BLaER1 treated with 17β-estradiol and CSF1 and Interleukin-3, amounts not matched to agents 10 nM and 100 nM (cell line): Measurements from ENCODE around the gene CXCL8.
A peak's percentile ranks its signal among the peaks of the same experiment; 100 is the strongest.

Experiments
- H3K27ac ChIP-seq, 11 experiments: shearing (Covaris generic); formaldehyde crosslinking; 2 replicates each; pipeline ENCODE4 v1.8.1; 2022
- H3K27me3 ChIP-seq, 11 experiments: shearing (Covaris generic); formaldehyde crosslinking; 2 replicates each; pipeline ENCODE4 v1.8.1; 2022
- H3K36me3 ChIP-seq, 11 experiments: shearing (Covaris generic); formaldehyde crosslinking; 2 replicates each; pipeline ENCODE4 v1.8.1; 2022
- H3K4me1 ChIP-seq, 10 experiments: shearing (Covaris generic); formaldehyde crosslinking; 2 replicates each; pipeline ENCODE4 v1.8.1; 2022
- H3K4me2 ChIP-seq, 11 experiments: shearing (Covaris generic); formaldehyde crosslinking; 2 replicates each; pipeline ENCODE4 v1.8.1; 2022
- H3K4me3 ChIP-seq, 10 experiments: shearing (Covaris generic); formaldehyde crosslinking; 2 replicates each; pipeline ENCODE4 v1.8.1; 2022
- H3K9ac ChIP-seq, 11 experiments: shearing (Covaris generic); formaldehyde crosslinking; 2 replicates each; pipeline ENCODE4 v1.8.1; 2022
- H3K9me3 ChIP-seq, 11 experiments: shearing (Covaris generic); formaldehyde crosslinking; replicated peaks in 1 of 11; 2 replicates each; pipeline ENCODE4 v1.8.1; 2022
- H4K20me1 ChIP-seq, 11 experiments: shearing (Covaris generic); formaldehyde crosslinking; 2 replicates each; pipeline ENCODE4 v1.8.1; 2022
- Cebpa-rat ChIP-seq, 11 experiments: shearing (Covaris generic); IDR thresholded peaks; 2 replicates each; pipeline ENCODE4 v1.8.1; 2022

The CXCL8 gene

GRCh38 chr4:73723023-73723422 is 17.3 kb upstream of the CXCL8 start:
- TF ChIP-seq Cebpa-rat (IDR thresholded peaks at IDR 0.05): no peak
- H3K9ac ChIP-seq: no peak overlapping the region
- peak overlapping the region in 1 of 11 experiments; percentile 89; a peak in 1 of 22 replicates for H3K27ac ChIP-seq
- peak overlapping the region in 3 of 11 experiments; percentile 24 to 86 (median 51); a peak in 4 of 22 replicates for H3K4me2 ChIP-seq
- peaks cover 0 to 15% (median 0%) of the 10 kb centered on the region in 11 experiments; a peak in 3 of 22 replicates for H3K9me3 ChIP-seq
- no peaks in the 10 kb centered on the region for H3K36me3 ChIP-seq
- no peaks in the 10 kb centered on the region for H4K20me1 ChIP-seq
- no peaks in the 10 kb centered on the region for H3K27me3 ChIP-seq
- H3K4me3 ChIP-seq: no peak overlapping the region
- peaks cover 0 to 96% (median 14%) of the 10 kb centered on the region in 10 experiments; a peak in 12 of 20 replicates for H3K4me1 ChIP-seq

DNA sequence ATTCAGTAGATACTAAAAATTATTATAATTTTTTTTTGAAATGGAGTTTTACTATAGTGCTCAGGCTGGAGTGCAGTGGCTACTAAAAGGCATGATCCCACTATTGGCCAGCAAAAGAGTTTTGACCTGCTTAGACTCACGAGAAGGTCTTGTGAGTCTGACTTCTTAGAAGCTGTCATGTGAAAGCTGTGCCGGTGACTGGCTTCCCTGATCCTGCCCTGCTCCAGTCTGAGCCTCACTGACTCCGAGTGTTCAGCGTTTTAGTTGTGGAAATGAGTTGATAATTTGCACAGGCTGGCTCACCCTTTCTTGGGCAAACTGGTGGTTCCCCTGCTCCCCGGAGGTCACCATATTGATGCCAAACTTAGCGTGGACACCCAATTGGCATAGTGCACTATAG is 16.4 kb upstream of the CXCL8 start:
- Histone ChIP-seq H3K27ac (peak overlapping the region in 2 of 11 experiments; percentile 15 to 89; a peak in 2 of 22 replicates), H3K36me3 (no peaks in the 10 kb centered on the region), H3K9ac (no peak overlapping the region), H3K27me3 (no peaks in the 10 kb centered on the region), H3K4me2 (peak overlapping the region in 3 of 11 experiments; percentile 16 to 56 (median 46); a peak in 3 of 22 replicates), H3K4me1 (peaks cover 0 to 96% (median 6%) of the 10 kb centered on the region in 10 experiments; a peak in 12 of 20 replicates), H3K4me3 (no peak overlapping the region), H4K20me1 (no peaks in the 10 kb centered on the region), H3K9me3 (peaks cover 0 to 15% (median 0%) of the 10 kb centered on the region in 11 experiments; a peak in 3 of 22 replicates)
- no peak for TF ChIP-seq Cebpa-rat (IDR thresholded peaks at IDR 0.05)

DNA sequence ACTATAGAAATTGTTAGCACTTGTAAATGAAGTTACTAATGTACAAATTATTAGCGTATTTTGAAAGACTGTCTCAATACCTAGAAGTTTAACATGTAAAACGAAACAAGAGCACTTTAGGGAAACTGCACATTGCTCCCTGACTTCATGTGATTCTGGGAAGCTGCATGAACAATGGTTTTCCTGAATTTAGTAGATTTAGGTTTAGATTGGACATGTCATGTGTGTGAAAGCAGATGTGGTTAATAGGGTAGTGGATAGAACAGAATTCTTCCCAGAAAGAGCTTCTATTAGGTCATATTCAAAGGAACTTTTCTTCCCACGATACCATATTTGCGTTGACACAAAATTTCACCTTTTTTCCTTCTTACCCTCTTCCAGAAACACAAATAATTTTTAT is 14.9 kb upstream of the CXCL8 start:
- Histone ChIP-seq H3K4me1 (peaks cover 0 to 96% (median 4%) of the 10 kb centered on the region in 10 experiments; a peak in 12 of 20 replicates), H3K4me3 (no peak overlapping the region), H3K9ac (peak overlapping the region in 1 of 11 experiments; percentile 11; a peak in 1 of 22 replicates), H3K27ac (peak overlapping the region in 4 of 11 experiments; percentile 59 to 95 (median 87); a peak in 6 of 22 replicates), H3K36me3 (no peaks in the 10 kb centered on the region), H4K20me1 (no peaks in the 10 kb centered on the region), H3K27me3 (no peaks in the 10 kb centered on the region), H3K9me3 (peaks cover 0 to 15% (median 0%) of the 10 kb centered on the region in 11 experiments; a peak in 3 of 22 replicates), H3K4me2 (peak overlapping the region in 3 of 11 experiments; percentile 54 to 66 (median 56); a peak in 5 of 22 replicates)
- no peak for TF ChIP-seq Cebpa-rat (IDR thresholded peaks at IDR 0.05)

- Histone ChIP-seq H3K4me2 (peak overlapping the region in 4 of 11 experiments; percentile 28 to 66 (median 55); a peak in 7 of 22 replicates), H3K9me3 (peaks cover 0 to 12% (median 0%) of the 10 kb centered on the region in 11 experiments; a peak in 4 of 22 replicates), H3K9ac (peak overlapping the region in 2 of 11 experiments; percentile 11 to 44; a peak in 2 of 22 replicates)
These were observed 14.4 kb upstream of the CXCL8 start for GRCh38 chr4:73725985-73726384.

DNA sequence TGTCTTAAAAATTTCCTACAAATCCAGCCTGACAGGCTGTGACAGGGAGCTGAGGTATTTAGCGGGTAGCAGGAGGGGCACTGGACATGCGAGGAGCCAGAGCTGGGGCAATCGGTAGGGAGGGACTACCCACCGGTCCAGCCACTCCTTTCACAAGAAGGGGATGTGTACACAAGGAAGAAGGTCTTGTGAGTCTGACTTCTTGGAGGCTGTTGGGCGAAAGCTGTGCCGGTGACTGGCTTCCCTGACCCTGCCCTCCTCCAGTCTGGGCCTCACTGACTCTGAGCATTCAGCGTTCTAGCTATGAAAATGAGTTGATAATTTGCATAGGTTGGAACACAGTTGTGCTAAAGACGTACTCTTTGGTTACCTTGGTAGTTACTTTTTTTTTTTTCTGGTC is 12.7 kb upstream of the CXCL8 start:
- Histone ChIP-seq H3K4me1 (peaks cover 0 to 96% (median 25%) of the 10 kb centered on the region in 10 experiments; a peak in 13 of 20 replicates), H3K4me2 (peak overlapping the region in 3 of 11 experiments; percentile 15 to 72 (median 40); a peak in 4 of 22 replicates), H3K27ac (peak overlapping the region in 3 of 11 experiments; percentile 85 to 95 (median 89); a peak in 6 of 22 replicates), H3K9me3 (peaks cover 0 to 14% (median 0%) of the 10 kb centered on the region in 11 experiments; a peak in 4 of 22 replicates), H3K4me3 (no peak overlapping the region), H3K27me3 (no peaks in the 10 kb centered on the region), H3K36me3 (no peaks in the 10 kb centered on the region), H3K9ac (no peak overlapping the region), H4K20me1 (no peaks in the 10 kb centered on the region)
- TF ChIP-seq Cebpa-rat (IDR thresholded peaks at IDR 0.05): no peak

More at GRCh38 chr4:73725985-73726384, 14.4 kb upstream of the CXCL8 start:
- Histone ChIP-seq H3K27ac (peak overlapping the region in 5 of 11 experiments; percentile 34 to 95 (median 85); a peak in 9 of 22 replicates), H3K4me1 (peaks cover 0 to 96% (median 8%) of the 10 kb centered on the region in 10 experiments; a peak in 13 of 20 replicates), H3K36me3 (no peaks in the 10 kb centered on the region), H3K27me3 (no peaks in the 10 kb centered on the region), H3K4me3 (no peak overlapping the region), H4K20me1 (no peaks in the 10 kb centered on the region)
- no peak for TF ChIP-seq Cebpa-rat (IDR thresholded peaks at IDR 0.05)

DNA sequence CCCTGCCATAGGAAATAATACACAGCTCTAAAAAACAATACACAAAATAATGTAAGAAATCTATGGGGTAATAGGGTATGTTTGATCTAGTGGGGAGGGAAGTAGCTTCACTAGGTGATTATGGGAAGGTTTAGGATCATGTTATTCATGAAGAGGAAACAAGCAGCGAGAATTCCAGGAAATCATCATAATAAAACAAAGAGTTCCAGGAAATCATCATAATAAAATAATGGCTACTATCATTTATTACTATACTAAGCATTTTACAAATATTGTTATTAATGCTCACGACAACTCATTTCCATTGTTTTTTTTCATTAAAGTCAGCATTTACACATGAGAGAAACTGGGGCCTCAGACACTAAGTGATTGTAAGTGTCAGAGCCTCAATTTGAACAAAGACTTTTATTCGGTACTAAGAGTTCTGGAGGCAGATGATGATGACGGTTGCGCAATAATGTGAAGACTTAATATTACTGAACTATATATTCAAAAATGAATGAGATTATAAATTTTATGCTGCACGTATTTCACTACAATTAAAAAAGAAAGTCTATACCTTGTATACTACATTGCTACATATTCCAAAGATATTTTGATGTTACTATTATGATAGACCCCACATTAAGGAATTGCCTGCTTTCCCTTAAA is 12.2 kb upstream of the CXCL8 start:
- peak in 7 of 11 experiments; percentile 52 to 93 (median 80); a peak in 12 of 22 replicates for TF ChIP-seq Cebpa-rat (IDR thresholded peaks at IDR 0.05)

DNA sequence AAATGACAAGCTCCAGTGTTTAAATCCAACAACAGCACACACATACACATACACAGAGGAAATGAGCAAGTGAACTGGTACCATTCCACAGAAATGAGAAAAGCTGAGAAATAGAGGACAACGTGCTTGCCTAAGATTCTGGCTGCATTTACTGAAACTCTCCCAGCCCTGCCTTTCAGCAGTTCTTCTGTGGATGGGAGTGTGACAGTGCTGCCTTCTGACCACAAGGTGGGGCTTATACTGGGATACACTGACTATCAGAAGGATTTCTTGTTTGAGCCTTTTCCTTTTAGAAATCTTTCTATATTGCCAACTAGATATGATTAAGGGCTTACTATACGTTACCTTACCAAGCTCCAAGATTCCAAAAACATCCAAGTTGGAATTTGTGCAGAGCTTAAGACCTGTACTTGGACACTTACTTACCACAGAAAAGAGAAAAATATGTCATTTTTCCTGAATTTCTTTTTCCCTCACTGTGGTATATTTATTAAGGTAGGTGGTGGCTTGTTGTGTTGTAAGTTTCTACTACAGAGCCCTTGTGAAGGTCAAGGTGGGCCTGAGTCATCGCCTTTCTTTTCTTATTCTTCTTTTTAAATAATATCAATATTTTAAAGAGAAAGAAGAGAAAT is 10.7 kb upstream of the CXCL8 start:
- Histone ChIP-seq H3K9ac (peak overlapping the region in 4 of 11 experiments; percentile 24 to 78 (median 64); a peak in 8 of 22 replicates), H3K27ac (peak overlapping the region in 7 of 11 experiments; percentile 50 to 97 (median 85); a peak in 11 of 22 replicates), H3K4me3 (no peak overlapping the region), H4K20me1 (no peaks in the 10 kb centered on the region), H3K4me2 (peak overlapping the region in 3 of 11 experiments; percentile 72 to 83 (median 72); a peak in 7 of 22 replicates), H3K27me3 (no peaks in the 10 kb centered on the region), H3K9me3 (peaks cover 0 to 14% (median 0%) of the 10 kb centered on the region in 11 experiments; a peak in 4 of 22 replicates), H3K36me3 (no peaks in the 10 kb centered on the region), H3K4me1 (peaks cover under 1 to 100% (median 38%) of the 10 kb centered on the region in 10 experiments; a peak in 18 of 20 replicates)
- no peak for TF ChIP-seq Cebpa-rat (IDR thresholded peaks at IDR 0.05)

More for the DNA sequence above, 12.2 kb upstream of the CXCL8 start:
- no peaks in the 10 kb centered on the region for H3K36me3 ChIP-seq
- peak overlapping the region in 5 of 11 experiments; percentile 48 to 97 (median 89); a peak in 8 of 22 replicates for H3K27ac ChIP-seq
- H3K9ac ChIP-seq: no peak overlapping the region
- peaks cover 0 to 96% (median 27%) of the 10 kb centered on the region in 10 experiments; a peak in 13 of 20 replicates for H3K4me1 ChIP-seq
- peak overlapping the region in 3 of 11 experiments; percentile 72 to 83 (median 72); a peak in 5 of 22 replicates for H3K4me2 ChIP-seq
- H3K9me3 ChIP-seq: peaks cover 0 to 14% (median 0%) of the 10 kb centered on the region in 11 experiments; a peak in 4 of 22 replicates
- no peaks in the 10 kb centered on the region for H3K27me3 ChIP-seq
- no peaks in the 10 kb centered on the region for H4K20me1 ChIP-seq
- H3K4me3 ChIP-seq: no peak overlapping the region

DNA sequence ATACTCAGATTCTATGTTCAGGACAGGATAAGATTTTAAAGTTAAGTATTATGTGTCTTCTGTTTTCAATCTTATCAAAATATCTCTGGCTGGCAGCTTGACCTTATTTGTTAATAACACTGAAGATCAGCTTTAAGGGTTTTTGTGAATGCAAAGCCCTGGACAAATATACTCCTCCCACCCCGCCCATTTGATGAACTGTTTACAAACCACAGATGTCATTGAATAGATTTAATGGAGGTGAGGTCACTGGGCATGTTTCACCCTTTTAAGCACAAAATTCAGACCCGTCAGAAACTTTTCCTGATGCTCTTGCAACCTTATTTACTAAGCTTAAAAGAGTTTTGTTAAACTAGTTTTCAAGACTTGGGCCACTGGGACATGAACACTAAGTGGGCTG is 10.1 kb upstream of the CXCL8 start:
- no peaks in the 10 kb centered on the region for H4K20me1 ChIP-seq
- H3K4me2 ChIP-seq: peak overlapping the region in 7 of 11 experiments; percentile 39 to 83 (median 64); a peak in 14 of 22 replicates
- H3K27ac ChIP-seq: peak overlapping the region in 10 of 11 experiments; percentile 36 to 97 (median 68); a peak in 16 of 22 replicates
- TF ChIP-seq Cebpa-rat (IDR thresholded peaks at IDR 0.05): no peak
- H3K4me3 ChIP-seq: no peak overlapping the region; a peak in 1 of 20 replicates
- H3K9me3 ChIP-seq: peaks cover 0 to 14% (median 0%) of the 10 kb centered on the region in 11 experiments; a peak in 4 of 22 replicates
- peaks cover 3 to 97% (median 42%) of the 10 kb centered on the region in 10 experiments; a peak in 18 of 20 replicates for H3K4me1 ChIP-seq
- H3K27me3 ChIP-seq: no peaks in the 10 kb centered on the region
- H3K9ac ChIP-seq: peak overlapping the region in 4 of 11 experiments; percentile 16 to 78 (median 64); a peak in 6 of 22 replicates
- H3K36me3 ChIP-seq: no peaks in the 10 kb centered on the region
